A204.1 (cell line): Measurements from ENCODE around the gene RAPGEF2.

Source experiments
- FAIRE-seq: peaks from 2 replicates; lab custom pipeline; 2012; peaks lifted over from hg19 to GRCh38; lab: Jason Lieb, UNC

The RAPGEF2 gene

GRCh38 chr4:159317203-159317602, 214.3 kb downstream of the RAPGEF2 start:
- no peak for FAIRE-seq

- no peak for FAIRE-seq
Observed at GRCh38 chr4:159319027-159319426, 216.1 kb downstream of the RAPGEF2 start.

GRCh38 chr4:159326480-159326879, 223.6 kb downstream of the RAPGEF2 start:
- FAIRE-seq: no peak

GRCh38 chr4:159328766-159329165, 225.9 kb downstream of the RAPGEF2 start:
- FAIRE-seq: no peak

GRCh38 chr4:159334461-159334860, 231.6 kb downstream of the RAPGEF2 start:
- FAIRE-seq: no peak

GRCh38 chr4:159337041-159337440, 234.2 kb downstream of the RAPGEF2 start:
- FAIRE-seq: no peak

GRCh38 chr4:159341522-159341921, 238.6 kb downstream of the RAPGEF2 start:
- no peak for FAIRE-seq

GRCh38 chr4:159342374-159342773, 239.5 kb downstream of the RAPGEF2 start:
- FAIRE-seq: peak; percentile 37

GRCh38 chr4:159343116-159343515, 240.2 kb downstream of the RAPGEF2 start:
- no peak for FAIRE-seq

- FAIRE-seq: no peak
Observed at GRCh38 chr4:159344877-159345276, 242.0 kb downstream of the RAPGEF2 start.

- no peak for FAIRE-seq
Observed at GRCh38 chr4:159346681-159347080, 243.8 kb downstream of the RAPGEF2 start.

- no peak for FAIRE-seq
Observed at GRCh38 chr4:159347813-159348212, 244.9 kb downstream of the RAPGEF2 start.

- no peak for FAIRE-seq
Observed at GRCh38 chr4:159349332-159349731, 246.5 kb downstream of the RAPGEF2 start.

- FAIRE-seq: no peak
Observed at GRCh38 chr4:159352609-159353008, 249.7 kb downstream of the RAPGEF2 start.

GRCh38 chr4:159353422-159354116, 250.7 kb downstream of the RAPGEF2 start:
- FAIRE-seq: no peak

GRCh38 chr4:159355466-159355865, 252.6 kb downstream of the RAPGEF2 start:
- FAIRE-seq: no peak

GRCh38 chr4:159357350-159357749, 254.5 kb downstream of the RAPGEF2 start:
- FAIRE-seq: no peak

- no peak for FAIRE-seq
Observed at GRCh38 chr4:159358226-159358625, 255.3 kb downstream of the RAPGEF2 start.

GRCh38 chr4:159360549-159360948, 257.7 kb downstream of the RAPGEF2 start:
- no peak for FAIRE-seq

GRCh38 chr4:159363361-159363760, 260.5 kb downstream of the RAPGEF2 start:
- no peak for FAIRE-seq

- no peak for FAIRE-seq
Observed at GRCh38 chr4:159366966-159367780, 264.3 kb downstream of the RAPGEF2 start.

GRCh38 chr4:159367781-159368080, 264.9 kb downstream of the RAPGEF2 start:
- no peak for FAIRE-seq

GRCh38 chr4:159368320-159368719, 265.4 kb downstream of the RAPGEF2 start:
- FAIRE-seq: no peak

GRCh38 chr4:159369256-159369655, 266.4 kb downstream of the RAPGEF2 start:
- no peak for FAIRE-seq
